OCI-LY7 (cell line): ENCODE data around the gene SLC2A13.

Source experiments
- CTCF ChIP-seq: fragments of 200-600 bp; sonication (generic); conservative IDR thresholded peaks from 2 replicates; pipeline ENCODE4 v1.5.1; 2014; ENCODE audit warnings: mild to moderate bottlenecking, antibody characterized with exemption, low read length, moderate library complexity, mixed read lengths
- EZH2phosphoT487 ChIP-seq: fragments of 200-600 bp; sonication (generic); IDR thresholded peaks from 2 replicates; pipeline ENCODE4 v1.6.1; 2018; ENCODE audit warnings: low read depth, borderline replicate concordance, mild to moderate bottlenecking, mixed run types, antibody characterized with exemption, low read length, moderate library complexity, mixed read lengths

DNA sequence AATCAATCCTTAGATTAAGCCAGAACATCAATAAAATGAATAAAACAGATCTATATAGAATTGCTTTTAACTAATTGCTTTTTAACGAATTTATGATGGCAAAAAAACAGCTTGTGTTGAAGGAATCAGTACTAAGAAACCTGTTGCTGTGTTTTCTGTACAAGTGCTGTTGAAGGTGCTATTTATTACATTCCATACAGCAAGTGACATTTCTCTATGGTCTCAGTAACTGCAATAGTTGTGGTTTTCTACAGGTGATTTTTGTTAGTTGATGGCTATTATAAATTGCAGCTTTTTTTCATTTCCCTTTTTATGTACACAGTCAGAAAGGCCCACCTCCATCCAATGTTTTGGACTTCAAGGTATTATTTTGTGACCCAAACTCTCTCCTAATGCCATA, 56.6 kb downstream of the SLC2A13 start:
- TF ChIP-seq CTCF (no peak), EZH2phosphoT487 (no peak)
